ENCODE results near the gene LOXL3. TPM values are rescaled to one million over a fixed set of nuclear protein-coding genes. Genes with fewer than 3 reads are reported as not detected.

The LOXL3 gene
- total and polyA plus RNA-seq, 12 donors = 3.6 to 26.4 (median 12.5) TPM

GRCh38 chr2:74482801-74483674, 70.7 kb downstream of the LOXL3 start, which contains the start of the genes CCDC142 and TTC31:
Gene CCDC142 (minus strand): TSS chr2:74482998. CDS start chr2:74482837, 161 bp downstream.
Gene TTC31 (plus strand): TSS chr2:74483081. CDS start chr2:74483096, 15 bp downstream.
- H3K36me3 ChIP-seq (replicated peaks in 1 of 2) = peaks cover 0 to 31% of the 10 kb centered on the region in 2 donors
- WGBS, 4 donors = 0 to 1% (median 1%) methylated on average over 16 to 50 of the region's 50 CpGs
- intact Hi-C loops (cut with DNase I) = loop anchor here (5.0 kb wide), 1 partner anchor 104 kb away; no protein-coding TSS in a partner anchor

More at GRCh38 chr2:74482801-74483674, 70.7 kb downstream of the LOXL3 start, which contains the start of the genes CCDC142 and TTC31:
- DNase-seq = peak; percentile 95 to 99 (median 97)
- H3K4me3 ChIP-seq = peak within 1 kb of the TSS; percentile 72 to 99 (median 89)
- H3K27ac ChIP-seq = peak within 1 kb of the TSS; percentile 62 to 93 (median 83)
- peak; percentile 29 to 45 for TF ChIP-seq POLR2A (IDR thresholded peaks at IDR 0.05)
- TF ChIP-seq, protein P1, sequence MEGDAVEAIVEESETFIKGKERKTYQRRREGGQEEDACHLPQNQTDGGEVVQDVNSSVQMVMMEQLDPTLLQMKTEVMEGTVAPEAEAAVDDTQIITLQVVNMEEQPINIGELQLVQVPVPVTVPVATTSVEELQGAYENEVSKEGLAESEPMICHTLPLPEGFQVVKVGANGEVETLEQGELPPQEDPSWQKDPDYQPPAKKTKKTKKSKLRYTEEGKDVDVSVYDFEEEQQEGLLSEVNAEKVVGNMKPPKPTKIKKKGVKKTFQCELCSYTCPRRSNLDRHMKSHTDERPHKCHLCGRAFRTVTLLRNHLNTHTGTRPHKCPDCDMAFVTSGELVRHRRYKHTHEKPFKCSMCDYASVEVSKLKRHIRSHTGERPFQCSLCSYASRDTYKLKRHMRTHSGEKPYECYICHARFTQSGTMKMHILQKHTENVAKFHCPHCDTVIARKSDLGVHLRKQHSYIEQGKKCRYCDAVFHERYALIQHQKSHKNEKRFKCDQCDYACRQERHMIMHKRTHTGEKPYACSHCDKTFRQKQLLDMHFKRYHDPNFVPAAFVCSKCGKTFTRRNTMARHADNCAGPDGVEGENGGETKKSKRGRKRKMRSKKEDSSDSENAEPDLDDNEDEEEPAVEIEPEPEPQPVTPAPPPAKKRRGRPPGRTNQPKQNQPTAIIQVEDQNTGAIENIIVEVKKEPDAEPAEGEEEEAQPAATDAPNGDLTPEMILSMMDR (IDR thresholded peaks at IDR 0.05) = peak; percentile 67 to 95 (median 88)
- no peaks in the 10 kb centered on the region for H3K27me3 ChIP-seq
- peaks cover 13 to 25% of the 10 kb centered on the region in 2 donors for H3K4me1 ChIP-seq (replicated peaks in 1 of 2)
- no peaks in the 10 kb centered on the region for H3K9me3 ChIP-seq (replicated peaks in 1 of 3)

Other genes starting within 250 kb of the LOXL3 start
- 1 to 10 TPM in 1 of 9 donors, under 1 TPM in 7, not detected in 1; 0.14 to 1.3 (median 0.74) TPM for gene SLC4A5, start 210.5 kb downstream of the LOXL3 start, total RNA-seq
- 1 to 10 TPM in 1 of 3 donors, under 1 TPM in 2; 0.51 to 2.7 (median 0.71) TPM for gene SLC4A5, start 210.5 kb downstream of the LOXL3 start, polyA plus RNA-seq
- gene DCTN1, start 173.6 kb downstream of the LOXL3 start, total RNA-seq = 100 to 1,000 TPM; 106 to 188 (median 146) TPM
- 100 to 1,000 TPM; 142 to 258 (median 212) TPM for gene DCTN1, start 173.6 kb downstream of the LOXL3 start, polyA plus RNA-seq
- 1 to 10 TPM in 5 of 9 donors, under 1 TPM in 4; 0.36 to 4.7 (median 1.7) TPM for gene C2orf81, start 132.3 kb downstream of the LOXL3 start, total RNA-seq
- 1 to 10 TPM in 2 of 3 donors, under 1 TPM in 1; 0.46 to 7.1 (median 4.5) TPM for gene C2orf81, start 132.3 kb downstream of the LOXL3 start, polyA plus RNA-seq
- gene WDR54, start 132.2 kb downstream of the LOXL3 start, total RNA-seq = 10 to 100 TPM in 7 of 9 donors, 1 to 10 TPM in 2; 7.5 to 23.9 (median 14.5) TPM
- 10 to 100 TPM in 2 of 3 donors, 1 to 10 TPM in 1; 6.4 to 20.2 (median 14.4) TPM for gene WDR54, start 132.2 kb downstream of the LOXL3 start, polyA plus RNA-seq
- 10 to 100 TPM in 8 of 9 donors, 1 to 10 TPM in 1; 9.7 to 21.2 (median 13.8) TPM for gene RTKN, start 112.0 kb downstream of the LOXL3 start, total RNA-seq
- 10 to 100 TPM in 2 of 3 donors, 1 to 10 TPM in 1; 7.4 to 35.6 (median 17.3) TPM for gene RTKN, start 112.0 kb downstream of the LOXL3 start, polyA plus RNA-seq
- gene INO80B, start 98.9 kb downstream of the LOXL3 start, total RNA-seq = 100 to 1,000 TPM in 1 of 9 donors, 10 to 100 TPM in 8; 13.6 to 108 (median 35.4) TPM
- 100 to 1,000 TPM in 2 of 3 donors, 10 to 100 TPM in 1; 40.5 to 133 (median 124) TPM for gene INO80B, start 98.9 kb downstream of the LOXL3 start, polyA plus RNA-seq
- 100 to 1,000 TPM in 7 of 9 donors, 10 to 100 TPM in 2; 60.9 to 176 (median 114) TPM for gene WBP1, start 95.5 kb downstream of the LOXL3 start, total RNA-seq
- gene WBP1, start 95.5 kb downstream of the LOXL3 start, polyA plus RNA-seq = 100 to 1,000 TPM in 2 of 3 donors, 10 to 100 TPM in 1; 56.9 to 267 (median 244) TPM
- gene MOGS, start 88.6 kb downstream of the LOXL3 start, total RNA-seq = 10 to 100 TPM; 32.9 to 72.6 (median 46.5) TPM
- 10 to 100 TPM; 25.9 to 60.7 (median 46.4) TPM for gene MOGS, start 88.6 kb downstream of the LOXL3 start, polyA plus RNA-seq
- gene MRPL53, start 81.3 kb downstream of the LOXL3 start, total RNA-seq = 100 to 1,000 TPM in 6 of 9 donors, 10 to 100 TPM in 3; 30.2 to 191 (median 140) TPM
- 100 to 1,000 TPM in 2 of 3 donors, 10 to 100 TPM in 1; 26.4 to 167 (median 129) TPM for gene MRPL53, start 81.3 kb downstream of the LOXL3 start, polyA plus RNA-seq
- gene CCDC142, start 70.9 kb downstream of the LOXL3 start, total RNA-seq = 10 to 100 TPM in 7 of 9 donors, 1 to 10 TPM in 2; 7.4 to 46.0 (median 13.3) TPM
- gene CCDC142, start 70.9 kb downstream of the LOXL3 start, polyA plus RNA-seq = 10 to 100 TPM in 1 of 3 donors, 1 to 10 TPM in 2; 3.2 to 17.5 (median 4.6) TPM
- gene TTC31, start 70.9 kb downstream of the LOXL3 start, total RNA-seq = 10 to 100 TPM; 12.6 to 38.6 (median 20.1) TPM
- gene TTC31, start 70.9 kb downstream of the LOXL3 start, polyA plus RNA-seq = 10 to 100 TPM; 11.1 to 35.3 (median 21.7) TPM
- 1 to 10 TPM in 2 of 9 donors, under 1 TPM in 6, not detected in 1; 0.18 to 2.0 (median 0.76) TPM for gene LBX2, start 54.3 kb downstream of the LOXL3 start, total RNA-seq
- under 1 TPM in 2 of 3 donors, not detected in 1; 0.40 to 0.72 TPM for gene LBX2, start 54.3 kb downstream of the LOXL3 start, polyA plus RNA-seq
- 10 to 100 TPM; 15.4 to 38.9 (median 21.1) TPM for gene PCGF1, start 46.2 kb downstream of the LOXL3 start, total RNA-seq
- 10 to 100 TPM; 35.4 to 38.3 (median 37.2) TPM for gene PCGF1, start 46.2 kb downstream of the LOXL3 start, polyA plus RNA-seq
- 1 to 10 TPM in 4 of 9 donors, under 1 TPM in 1, not detected in 4; 0.46 to 3.9 (median 3.7) TPM for gene TLX2, start 39.5 kb downstream of the LOXL3 start, total RNA-seq
- 10 to 100 TPM in 1 of 3 donors, 1 to 10 TPM in 1, under 1 TPM in 1; 0.75 to 22.8 (median 3.2) TPM for gene TLX2, start 39.5 kb downstream of the LOXL3 start, polyA plus RNA-seq
- under 1 TPM in 2 of 9 donors, not detected in 7; 0.17 to 0.31 TPM for gene DQX1, start 27.7 kb downstream of the LOXL3 start, total RNA-seq
- under 1 TPM in 2 of 3 donors, not detected in 1; 0.17 to 0.32 TPM for gene DQX1, start 27.7 kb downstream of the LOXL3 start, polyA plus RNA-seq
- gene AUP1, start 24.2 kb downstream of the LOXL3 start, total RNA-seq = 100 to 1,000 TPM in 6 of 9 donors, 10 to 100 TPM in 3; 88.5 to 124 (median 109) TPM
- gene AUP1, start 24.2 kb downstream of the LOXL3 start, polyA plus RNA-seq = 100 to 1,000 TPM; 118 to 527 (median 329) TPM
- 10 to 100 TPM; 19.1 to 47.4 (median 37.0) TPM for gene HTRA2, start 24.0 kb downstream of the LOXL3 start, total RNA-seq
- 10 to 100 TPM; 25.6 to 42.0 (median 29.0) TPM for gene HTRA2, start 24.0 kb downstream of the LOXL3 start, polyA plus RNA-seq
- gene DOK1, start 778 bp upstream of the LOXL3 start, total RNA-seq = 10 to 100 TPM; 15.2 to 49.6 (median 22.8) TPM
- 10 to 100 TPM in 1 of 3 donors, 1 to 10 TPM in 2; 4.0 to 11.3 (median 5.5) TPM for gene DOK1, start 778 bp upstream of the LOXL3 start, polyA plus RNA-seq
- gene M1AP, start 94.4 kb upstream of the LOXL3 start, total RNA-seq = 1 to 10 TPM in 2 of 9 donors, under 1 TPM in 6, not detected in 1; 0.47 to 2.2 (median 0.88) TPM
- 1 to 10 TPM in 1 of 3 donors, under 1 TPM in 2; 0.55 to 1.3 (median 0.84) TPM for gene M1AP, start 94.4 kb upstream of the LOXL3 start, polyA plus RNA-seq
- gene SEMA4F, start 100.3 kb upstream of the LOXL3 start, total RNA-seq = 10 to 100 TPM in 1 of 9 donors, 1 to 10 TPM in 8; 1.9 to 11.3 (median 4.8) TPM
- 1 to 10 TPM; 1.9 to 2.7 (median 2.1) TPM for gene SEMA4F, start 100.3 kb upstream of the LOXL3 start, polyA plus RNA-seq

Measured in adrenal gland (tissue), 12 donors.